Colon (tissue), 2 donors: ENCODE data around the gene SRD5A3.

Source experiments
- FAIRE-seq: peaks from 2 replicates; lab custom pipeline; 2012; peaks lifted over from hg19 to GRCh38; lab: Jason Lieb, UNC
- donor health status: control.
- donor health status: control.

SRD5A3 gene

GRCh38 chr4:55378617-55379467, 32.8 kb downstream of the SRD5A3 start:
- no peak for FAIRE-seq

GRCh38 chr4:55380576-55380975, 34.5 kb downstream of the SRD5A3 start:
- no peak for FAIRE-seq

- no peak for FAIRE-seq
These were observed 35.5 kb downstream of the SRD5A3 start for GRCh38 chr4:55381502-55381901.

- FAIRE-seq = peak; percentile 14
These were observed 36.5 kb downstream of the SRD5A3 start for GRCh38 chr4:55382488-55383003.

GRCh38 chr4:55385201-55385649, 39.2 kb downstream of the SRD5A3 start:
- no peak for FAIRE-seq

GRCh38 chr4:55386073-55386472, 40.0 kb downstream of the SRD5A3 start:
- no peak for FAIRE-seq

- no peak for FAIRE-seq
These were observed 40.8 kb downstream of the SRD5A3 start for GRCh38 chr4:55386840-55387239.

- FAIRE-seq = no peak
These were observed 47.6 kb downstream of the SRD5A3 start for GRCh38 chr4:55393461-55394320.

- FAIRE-seq = no peak
These were observed 49.1 kb downstream of the SRD5A3 start for GRCh38 chr4:55395218-55395528.

GRCh38 chr4:55395529-55396307, 49.7 kb downstream of the SRD5A3 start, which contains the start of gene TMEM165:
Gene TMEM165 (plus strand): TSS chr4:55395957. CDS start chr4:55396190, 233 bp downstream.
- no peak for FAIRE-seq

- FAIRE-seq = no peak
These were observed 50.5 kb downstream of the SRD5A3 start for GRCh38 chr4:55396308-55397125.

- no peak for FAIRE-seq
These were observed 51.0 kb downstream of the SRD5A3 start for GRCh38 chr4:55397126-55397436.

- FAIRE-seq = no peak
These were observed 51.7 kb downstream of the SRD5A3 start for GRCh38 chr4:55397520-55398321.

- no peak for FAIRE-seq
These were observed 52.4 kb downstream of the SRD5A3 start for GRCh38 chr4:55398461-55398860.

GRCh38 chr4:55398966-55399365, 52.9 kb downstream of the SRD5A3 start:
- no peak for FAIRE-seq

- no peak for FAIRE-seq
These were observed 53.5 kb downstream of the SRD5A3 start for GRCh38 chr4:55399581-55399980.

- FAIRE-seq = no peak
These were observed 59.0 kb downstream of the SRD5A3 start for GRCh38 chr4:55405073-55405472.

- FAIRE-seq = no peak
These were observed 60.5 kb downstream of the SRD5A3 start for GRCh38 chr4:55406545-55406944.

GRCh38 chr4:55407119-55407518, 61.1 kb downstream of the SRD5A3 start:
- FAIRE-seq = no peak

- no peak for FAIRE-seq
These were observed 61.7 kb downstream of the SRD5A3 start for GRCh38 chr4:55407764-55408163.
